Breast epithelium (tissue), 3 donors: ENCODE measurements around the gene NCOR1.

Source experiments
- CTCF ChIP-seq, 3 donors: fragments of 450-650 bp; IDR thresholded peaks; one replicate each; pipeline ENCODE4 v1.5.1; 2016 to 2017; ENCODE audit warnings: antibody characterized with exemption in 3 of 3, mild to moderate bottlenecking in 3 of 3, moderate library complexity in 3 of 3
- POLR2A ChIP-seq: fragments of 450-650 bp; IDR thresholded peaks from one replicate; pipeline ENCODE4 v1.6.1; 2016; ENCODE audit warnings: antibody characterized with exemption, mild to moderate bottlenecking, moderate library complexity

- TF ChIP-seq CTCF (IDR thresholded peaks at IDR 0.05) (no peak), POLR2A (no peak)
These were observed 212.6 kb downstream of the NCOR1 start for GRCh38 chr17:16002708-16003260.
